Stimulated activated CD4-positive, alpha-beta T cell treated with anti-CD3 and anti-CD28 coated beads, Interleukin-4, amount 100 ng/mL, for 48 hours (primary cell): ENCODE measurements around the gene GRIK3.

Source experiments
- DNase-seq, 2 donors: peaks; one replicate each; pipeline ENCODE4 v3.0.0-alpha.2; 2020; ENCODE audit warnings: low read depth in 2 of 2

The GRIK3 gene

DNA sequence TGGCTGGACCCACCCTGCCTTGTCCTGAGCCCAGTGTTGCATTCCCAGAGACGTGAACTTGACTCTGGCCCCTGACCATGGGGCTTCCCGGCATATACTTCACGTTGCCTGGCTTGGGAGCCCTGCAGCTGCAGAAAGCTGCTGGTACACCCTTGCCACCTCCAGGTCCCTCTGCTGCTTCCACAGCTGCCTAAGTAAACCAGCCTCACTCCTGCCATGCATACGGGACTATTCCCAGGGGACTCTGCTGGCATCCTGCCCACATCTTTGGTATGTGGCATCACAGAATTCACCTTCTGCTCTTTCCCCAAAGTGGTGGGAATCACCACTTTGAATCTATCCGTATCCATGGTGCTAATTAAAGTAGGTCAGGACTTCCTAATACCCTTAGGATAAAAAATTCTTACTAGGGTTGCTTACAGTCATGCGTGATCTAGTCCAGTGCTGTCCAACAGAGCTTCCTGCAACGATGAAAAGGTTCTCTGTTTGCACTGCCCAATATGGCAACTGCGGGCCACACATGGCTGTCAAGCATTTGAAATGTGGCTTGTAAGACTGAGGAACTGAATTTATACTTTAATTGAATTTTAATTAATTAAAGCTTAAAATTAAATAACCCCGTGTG lies 203.0 kb downstream of the GRIK3 start:
- DNase-seq: no peak

DNA sequence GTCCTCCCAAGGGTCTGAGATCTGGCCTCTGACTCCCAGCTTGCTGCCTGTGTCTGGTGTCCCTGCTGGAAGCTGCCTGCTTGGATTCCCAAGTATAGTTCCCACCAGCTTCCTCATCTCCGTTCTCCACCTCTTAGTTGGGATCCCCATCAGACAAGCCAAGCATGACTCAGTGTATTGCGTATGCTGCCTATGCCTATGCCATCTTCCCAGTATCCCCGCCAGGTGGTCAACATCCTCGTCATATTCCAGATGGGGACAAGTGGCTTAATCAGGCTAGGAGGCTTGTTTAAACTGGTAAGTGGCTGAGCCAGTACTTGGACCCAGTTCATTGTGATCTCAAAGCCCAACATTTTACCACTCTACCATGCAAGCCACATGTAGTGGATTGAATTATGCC lies 204.4 kb downstream of the GRIK3 start:
- no peak for DNase-seq

DNA sequence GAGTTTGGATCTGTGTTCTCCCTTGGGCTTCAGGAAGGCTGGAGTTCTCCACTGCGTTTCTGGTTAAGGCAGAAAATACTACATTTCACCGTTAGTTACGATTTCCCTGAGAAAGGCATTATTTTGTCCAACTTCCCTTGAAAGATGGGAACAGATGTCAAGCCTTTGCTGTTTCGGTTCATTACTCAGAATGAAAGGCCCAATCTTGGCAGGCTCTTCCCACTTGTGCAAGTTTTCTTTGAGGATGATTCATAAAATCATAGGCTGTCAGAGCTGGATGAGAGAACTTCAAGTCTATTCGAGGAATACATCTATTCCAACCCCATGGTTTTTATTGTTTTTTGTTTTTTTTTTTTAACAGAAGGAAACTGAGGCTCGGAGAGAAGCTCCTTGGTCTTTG lies 205.2 kb downstream of the GRIK3 start:
- no peak for DNase-seq

DNA sequence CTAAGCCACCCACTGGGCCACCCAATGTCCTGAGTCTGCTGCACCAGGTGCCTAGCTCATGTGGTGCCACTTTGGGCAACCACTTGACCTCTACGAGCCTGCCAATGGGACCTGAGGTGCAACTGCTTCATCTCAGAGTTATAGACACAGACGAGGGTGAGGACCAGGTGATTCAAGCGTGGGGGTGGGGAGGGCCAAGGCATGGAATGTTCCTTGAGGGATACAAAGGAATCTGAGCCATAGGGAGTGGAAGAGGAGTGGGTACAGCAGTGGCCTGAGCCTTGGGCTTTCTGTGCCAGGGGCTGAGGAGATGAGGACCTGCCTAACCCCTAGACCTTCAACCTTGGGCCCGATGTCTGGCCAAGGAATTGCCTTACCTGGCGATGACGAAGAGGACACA lies 209.1 kb downstream of the GRIK3 start:
- no peak for DNase-seq

DNA sequence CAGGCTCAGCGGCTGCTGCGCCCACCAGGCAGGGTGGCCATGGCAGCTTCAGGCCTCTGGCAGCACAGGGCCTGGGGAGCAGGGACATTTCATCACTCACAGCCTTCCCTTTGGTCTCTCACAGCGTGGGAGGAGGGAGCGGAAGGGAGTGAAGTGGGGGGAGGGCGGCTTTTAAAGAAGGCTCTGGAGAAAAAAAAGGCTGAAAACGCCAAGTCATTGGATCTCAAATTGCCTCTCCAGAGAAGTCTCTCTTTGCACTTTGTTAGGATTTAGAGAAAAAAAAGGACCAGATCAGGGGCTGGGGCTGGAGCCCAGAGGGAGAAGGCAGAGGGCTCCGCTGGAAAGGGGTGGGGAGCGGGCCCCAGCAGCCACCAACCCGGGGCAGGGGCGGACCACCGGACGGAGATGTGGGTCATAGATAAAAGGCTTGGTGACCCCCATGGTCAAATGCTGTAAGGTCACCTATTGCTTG lies 209.9 kb downstream of the GRIK3 start:
- no peak for DNase-seq

DNA sequence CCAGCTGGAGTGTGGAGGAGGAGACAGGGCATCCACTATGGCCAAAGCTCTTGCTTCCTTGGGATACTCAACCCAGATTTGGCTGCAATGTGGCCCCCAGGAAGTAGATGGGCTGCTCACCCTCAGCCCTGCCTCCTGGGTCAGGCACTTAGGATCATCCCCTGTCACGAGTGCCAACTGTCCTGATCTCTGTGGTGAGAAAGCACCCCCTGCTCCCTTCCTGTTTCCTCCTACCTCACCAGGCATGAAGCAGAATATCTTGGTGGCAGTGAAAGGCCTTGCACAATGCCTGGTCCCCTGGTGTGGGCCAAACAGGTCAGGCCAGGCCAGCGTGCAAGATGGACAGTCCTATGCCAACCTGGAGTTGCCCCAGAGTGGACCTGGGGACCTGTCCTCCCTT lies 211.7 kb downstream of the GRIK3 start:
- DNase-seq: no peak

DNA sequence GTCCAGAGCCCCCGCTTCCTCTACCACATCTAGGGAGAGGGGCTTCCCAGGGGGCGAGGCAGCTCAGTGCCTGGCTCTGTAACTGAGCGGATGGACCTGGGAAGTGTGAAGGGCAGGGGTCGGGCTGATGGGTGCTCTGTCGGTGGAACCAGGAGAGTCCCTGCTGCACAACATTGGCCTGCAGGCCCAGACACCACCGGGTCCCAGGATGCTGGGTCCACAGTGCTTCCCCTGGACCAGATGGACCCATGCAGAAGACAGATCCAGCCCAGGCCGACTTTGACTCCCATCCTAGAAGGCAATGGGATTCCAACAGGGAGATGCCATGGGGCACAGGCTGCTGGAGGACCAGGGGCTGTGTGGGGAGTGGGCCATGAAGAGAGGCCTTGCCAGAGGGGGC lies 212.9 kb downstream of the GRIK3 start:
- no peak for DNase-seq

DNA sequence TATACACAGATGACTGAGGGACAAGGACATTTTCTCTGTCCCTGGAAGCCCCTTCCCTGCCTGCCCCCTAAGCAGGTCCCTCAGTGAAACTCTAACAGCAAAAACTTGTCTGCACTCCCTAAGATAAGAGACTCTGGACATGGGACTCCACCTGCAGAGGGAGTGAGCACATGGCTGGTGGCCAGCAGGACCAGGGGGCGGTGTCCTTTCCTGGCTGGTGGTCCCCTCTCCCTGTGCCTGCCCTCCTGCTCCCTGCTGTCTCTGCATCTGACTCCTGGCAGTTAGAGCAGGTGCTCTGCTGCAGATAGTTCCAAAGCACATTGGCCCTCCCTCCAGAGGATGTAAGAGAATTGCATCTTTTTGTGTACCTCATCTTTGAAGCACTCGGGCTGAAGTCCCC lies 215.5 kb downstream of the GRIK3 start:
- no peak for DNase-seq

DNA sequence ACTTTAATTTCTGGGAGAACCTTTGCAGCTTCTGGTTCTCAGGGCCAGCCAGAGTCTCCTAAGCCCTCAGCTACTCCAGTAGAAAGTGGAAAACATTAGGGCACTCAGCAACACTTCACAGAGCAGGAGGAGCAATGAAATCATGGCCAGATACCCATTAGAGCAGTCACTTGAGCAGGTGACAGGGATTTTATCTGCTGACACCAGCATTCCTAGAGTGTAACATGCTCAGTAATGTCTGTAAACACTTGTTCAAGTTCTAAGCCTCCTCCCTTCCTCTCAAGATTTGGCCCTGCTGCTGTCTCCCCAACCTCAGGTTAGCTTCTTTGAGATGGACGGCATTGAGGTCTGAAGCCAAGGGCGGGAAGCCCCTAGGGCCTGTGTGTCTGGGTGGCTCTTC lies 218.0 kb downstream of the GRIK3 start:
- DNase-seq: no peak

DNA sequence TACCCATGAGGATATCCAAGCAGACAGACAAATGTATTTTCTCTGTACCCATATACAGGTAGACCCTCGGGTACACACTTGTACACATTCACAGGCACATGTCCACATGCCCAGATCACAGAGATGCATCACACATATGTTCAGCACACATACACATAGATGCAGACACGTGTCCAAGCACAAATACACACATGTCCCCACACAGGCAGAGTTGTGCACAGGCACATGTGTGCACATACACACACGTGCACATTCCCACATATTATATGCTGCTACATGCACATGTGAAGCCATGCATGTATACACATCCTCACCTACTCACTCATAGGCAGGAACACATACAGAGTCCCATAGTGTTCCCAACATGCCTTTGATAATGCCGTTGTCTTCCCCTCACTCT lies 219.5 kb downstream of the GRIK3 start:
- DNase-seq: no peak

DNA sequence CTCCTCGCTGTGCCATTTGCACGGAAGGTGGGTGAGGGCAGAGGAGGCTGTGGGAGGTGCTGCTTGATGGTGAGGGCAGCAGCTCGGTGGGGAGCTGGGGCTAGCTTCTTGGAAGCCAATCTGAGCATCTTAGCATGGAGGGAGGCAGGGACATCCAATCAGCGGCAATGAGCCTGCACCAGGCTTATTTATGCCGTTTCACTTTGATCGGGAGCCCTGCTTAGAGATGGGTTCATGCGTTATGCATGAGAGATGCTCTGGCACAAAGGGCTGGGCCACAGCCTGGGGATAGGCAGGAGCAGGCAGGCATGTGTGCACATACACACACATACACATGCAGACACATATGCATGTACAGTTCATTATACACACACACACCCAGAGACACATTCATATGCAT lies 220.2 kb downstream of the GRIK3 start:
- no peak for DNase-seq

DNA sequence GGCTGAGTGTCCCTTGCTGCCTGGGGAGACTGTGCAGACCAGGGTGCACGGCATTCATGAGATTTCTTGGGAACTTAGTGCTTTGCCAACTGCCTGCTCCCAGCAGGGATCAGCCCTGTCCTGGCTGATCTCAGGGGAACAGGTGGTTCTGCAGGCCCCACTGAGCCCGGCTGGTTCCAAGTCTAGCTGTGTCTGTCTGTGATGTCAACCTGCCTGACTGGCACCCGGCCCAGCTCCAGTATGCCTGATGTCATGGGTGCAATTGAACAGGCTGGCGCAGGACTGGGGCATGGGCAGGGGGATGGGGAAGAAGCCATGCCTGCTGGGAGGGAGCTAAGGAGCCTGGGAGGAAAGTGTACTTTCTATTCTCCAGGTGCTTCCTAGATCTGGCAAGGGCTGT lies 227.1 kb downstream of the GRIK3 start:
- no peak for DNase-seq

DNA sequence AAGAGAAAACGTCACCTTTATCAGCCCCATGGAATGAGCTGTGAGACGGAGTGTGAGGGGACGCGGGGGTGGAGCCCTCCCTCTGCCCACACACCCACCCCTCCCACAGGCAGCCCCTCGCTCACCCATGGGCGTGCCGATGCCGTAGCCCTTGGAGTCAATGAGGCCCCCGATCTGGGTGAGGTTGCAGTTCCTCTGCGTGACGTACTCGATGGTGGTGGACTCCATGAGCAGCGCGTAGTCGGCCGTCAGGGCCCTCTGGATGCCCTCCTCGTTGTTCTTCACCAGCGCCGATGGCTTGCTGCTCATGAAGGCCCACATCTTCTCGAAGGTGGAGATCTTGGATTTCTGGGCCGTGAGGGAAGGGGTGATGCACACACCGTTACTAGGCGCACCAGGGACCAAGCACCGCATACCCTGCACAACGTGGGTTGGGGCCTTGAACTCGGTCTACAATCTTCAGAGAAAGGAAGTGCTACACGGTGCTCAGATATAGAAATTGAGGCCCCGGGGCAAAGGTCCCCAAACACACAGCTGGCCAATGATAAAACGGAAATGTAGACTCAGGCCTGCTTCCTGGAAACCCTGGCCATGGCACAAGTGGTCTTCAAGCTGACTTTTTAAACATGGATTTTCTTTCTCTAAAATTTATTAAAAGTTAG lies 228.2 kb downstream of the GRIK3 start:
- DNase-seq: no peak

DNA sequence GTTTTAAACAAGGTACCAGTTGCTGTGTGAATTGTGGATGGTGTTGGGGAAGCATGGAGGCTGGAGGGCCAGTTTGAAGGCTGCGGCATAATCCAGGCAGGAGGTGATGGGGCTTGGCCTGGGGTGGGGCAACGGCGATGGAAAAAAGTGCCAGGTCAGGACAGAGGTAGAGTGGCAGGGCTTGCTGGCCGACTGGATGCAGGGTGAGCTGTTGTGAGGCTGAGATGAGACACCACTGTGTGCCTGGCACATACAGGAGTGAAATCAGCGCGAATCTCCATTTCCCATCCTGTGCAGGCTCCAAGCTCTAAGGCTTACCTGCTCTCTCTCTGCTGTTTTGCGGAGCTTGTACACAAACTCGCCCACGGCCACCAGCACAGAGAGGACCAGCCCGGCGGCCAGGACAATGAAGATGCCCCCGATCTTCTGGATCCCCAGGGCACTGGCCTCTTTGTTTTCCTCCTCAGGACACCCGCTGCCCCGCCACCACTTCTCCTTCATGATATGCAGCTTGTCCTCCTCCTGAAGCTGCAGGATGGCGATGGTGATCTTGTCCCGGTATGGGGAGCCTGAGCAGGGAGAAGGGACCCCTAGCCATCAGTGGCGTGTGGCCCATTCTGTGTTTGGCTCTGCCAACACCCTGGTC lies 229.5 kb downstream of the GRIK3 start:
- no peak for DNase-seq

DNA sequence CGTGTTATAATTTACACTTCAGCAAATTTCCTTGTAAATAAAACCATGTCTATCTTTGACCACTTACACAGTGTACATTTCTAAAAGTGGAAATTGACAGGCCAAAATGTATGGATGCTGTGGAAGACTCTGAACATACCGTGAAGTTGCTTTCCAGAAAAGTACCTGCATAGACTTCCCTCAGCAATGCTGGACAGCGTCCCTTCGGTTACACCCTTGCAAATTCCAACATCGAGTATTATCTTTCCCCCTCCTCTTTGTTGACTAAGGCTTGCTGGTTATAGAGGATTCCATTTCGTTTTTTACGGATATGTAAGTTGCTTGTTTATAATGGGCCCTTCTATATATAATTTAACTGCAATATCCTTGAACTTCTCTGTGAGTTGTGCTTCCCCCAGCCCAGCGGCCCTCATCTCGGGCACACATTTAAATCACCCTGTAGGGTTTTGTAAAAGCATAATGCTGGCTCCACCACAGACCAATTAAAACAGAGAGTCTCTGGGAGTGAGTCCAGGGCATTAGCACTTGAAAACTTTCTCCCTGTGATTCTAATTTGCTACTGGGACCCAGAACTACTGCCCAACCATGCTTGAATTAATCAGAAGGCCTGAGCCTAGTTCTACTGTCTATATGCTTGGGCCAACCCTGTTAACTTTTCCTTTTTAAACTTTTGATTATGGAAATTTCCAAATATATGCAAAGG lies 230.3 kb downstream of the GRIK3 start:
- no peak for DNase-seq

DNA sequence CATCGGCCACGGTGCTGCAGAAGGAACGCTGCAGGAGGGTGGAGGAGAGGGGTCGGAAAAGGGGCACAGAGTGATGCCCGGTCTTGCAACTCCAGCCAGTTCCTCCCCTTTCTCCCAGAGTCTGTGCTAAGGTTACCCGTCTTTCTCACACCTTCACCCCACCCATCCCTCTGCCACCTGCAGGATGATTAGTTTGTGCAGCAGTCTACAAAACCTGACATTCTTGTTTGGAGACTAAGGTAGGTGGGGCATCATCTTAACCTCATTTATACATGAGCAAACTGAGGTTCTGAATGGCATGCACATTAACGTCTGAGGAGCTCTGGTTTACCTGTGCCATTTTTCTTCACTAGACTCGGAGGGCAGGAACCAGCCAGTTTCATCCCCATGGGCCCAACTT lies 232.3 kb downstream of the GRIK3 start:
- DNase-seq: no peak

DNA sequence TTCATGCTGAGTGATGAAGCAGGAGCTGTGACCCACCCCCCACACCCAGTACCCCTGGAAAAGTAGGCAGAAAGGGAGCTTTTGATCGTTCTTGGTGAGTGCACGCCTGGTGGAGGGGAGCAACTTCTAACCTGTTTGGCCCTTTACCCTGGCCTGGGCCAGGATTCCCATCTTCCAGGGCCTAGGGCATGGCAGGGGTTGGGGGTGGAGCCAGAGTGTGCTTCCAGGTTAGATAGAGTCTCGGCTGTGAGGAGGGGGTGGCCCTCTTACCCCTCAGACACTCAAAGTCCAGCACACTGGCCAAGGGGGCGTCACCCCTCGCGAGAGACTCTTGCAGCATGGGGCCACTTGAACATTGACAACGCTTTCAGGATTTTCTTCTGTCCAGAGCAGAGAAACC lies 236.6 kb downstream of the GRIK3 start:
- no peak for DNase-seq

DNA sequence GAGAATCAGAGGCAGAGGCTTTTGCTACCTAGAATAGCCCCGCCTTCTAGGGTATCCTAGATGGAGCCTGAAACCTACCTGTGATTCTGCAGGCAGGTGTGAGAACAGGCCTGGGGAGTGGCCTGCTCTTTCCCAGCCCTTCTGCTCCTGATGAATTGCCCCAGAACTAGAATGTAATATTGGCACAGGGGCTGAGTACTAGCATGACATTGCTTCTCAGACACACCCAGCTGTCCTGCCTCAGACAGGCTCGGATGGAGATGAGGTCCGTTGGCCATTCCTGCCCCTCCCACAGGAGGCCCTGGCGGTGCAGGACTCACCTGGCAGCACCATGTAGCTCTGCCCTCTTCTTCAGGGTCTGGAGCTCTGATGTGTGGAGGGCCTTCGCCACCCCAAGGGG lies 237.6 kb downstream of the GRIK3 start:
- DNase-seq: no peak

DNA sequence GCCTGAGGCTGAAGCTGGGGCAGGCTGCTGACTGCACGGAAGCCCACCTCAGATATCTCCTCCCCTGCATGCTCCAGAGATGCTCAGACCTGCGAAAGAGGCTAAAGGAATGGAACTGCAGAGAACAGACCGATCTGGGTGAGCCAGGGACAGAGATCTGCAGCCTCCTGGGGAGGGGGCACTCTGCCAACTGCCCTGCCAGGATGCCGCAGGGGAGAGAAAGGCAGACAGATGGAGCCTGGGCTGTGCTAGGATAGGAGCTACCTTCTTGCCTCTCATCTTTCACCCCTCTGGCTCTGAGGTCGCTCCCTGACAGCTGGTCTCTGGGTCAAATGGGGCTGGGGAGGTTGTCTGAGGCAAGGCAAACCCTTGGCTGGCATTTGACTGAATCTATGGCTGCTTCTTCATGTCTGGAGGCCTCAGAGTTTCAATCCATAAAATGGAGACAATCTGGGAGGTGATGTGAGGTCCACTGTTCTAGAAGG lies 238.2 kb downstream of the GRIK3 start:
- no peak for DNase-seq

DNA sequence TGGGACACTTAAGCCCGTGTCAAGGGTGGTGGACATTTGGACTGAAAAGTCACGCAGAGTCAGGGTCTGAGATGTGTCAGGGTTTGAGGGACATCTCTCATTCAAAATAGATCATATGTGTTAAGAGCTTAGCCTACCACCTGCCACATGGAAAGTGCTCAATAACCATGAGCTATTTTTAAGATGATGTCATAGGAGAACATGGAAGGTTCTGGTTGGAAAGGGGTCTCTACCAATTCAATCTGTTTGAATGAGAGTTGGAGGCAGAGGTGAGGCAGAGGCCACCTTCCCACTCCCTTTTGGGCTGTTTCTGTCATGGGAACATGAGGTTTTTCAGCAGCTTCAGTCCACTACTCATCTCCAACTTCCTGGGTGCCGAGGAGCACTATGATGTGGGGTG lies 239.9 kb downstream of the GRIK3 start:
- DNase-seq: no peak

DNA sequence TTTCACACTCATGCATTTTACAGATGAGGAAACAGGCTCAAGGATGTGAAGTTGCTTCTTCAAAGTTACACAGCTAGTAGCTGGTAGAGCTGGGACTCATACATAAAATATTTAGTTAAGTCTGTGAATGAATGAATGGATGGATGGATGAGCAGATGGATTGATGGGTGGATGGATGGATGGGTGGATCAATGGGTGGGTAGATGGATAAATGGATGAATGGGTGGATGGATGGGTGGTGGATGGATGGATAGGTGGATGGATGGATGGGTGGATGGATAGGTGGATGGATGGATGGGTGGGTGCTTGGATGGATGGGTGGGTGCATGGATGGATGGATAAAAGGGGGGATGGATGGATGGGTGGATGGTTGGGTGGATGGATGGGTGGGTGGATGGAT lies 240.9 kb downstream of the GRIK3 start:
- no peak for DNase-seq

DNA sequence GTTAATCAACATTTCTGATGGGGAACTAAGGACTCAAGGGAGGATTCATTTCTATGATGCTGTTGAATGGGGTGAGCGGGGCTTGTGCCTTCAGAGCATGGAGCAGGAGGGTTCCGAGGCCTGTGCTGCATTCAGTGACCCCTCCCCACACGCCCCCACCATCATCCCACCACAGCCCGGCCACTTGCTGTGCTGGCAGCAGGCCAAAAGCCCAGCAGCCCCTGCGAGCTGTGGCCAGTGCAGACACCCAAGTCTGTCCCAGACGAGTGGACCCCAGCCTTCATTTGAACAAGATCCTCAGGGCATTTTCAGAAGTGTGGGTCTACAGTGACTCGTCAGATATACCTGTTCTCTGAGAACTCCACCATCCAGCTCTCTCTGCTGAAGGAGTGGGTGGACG lies 242.0 kb downstream of the GRIK3 start:
- DNase-seq: no peak

DNA sequence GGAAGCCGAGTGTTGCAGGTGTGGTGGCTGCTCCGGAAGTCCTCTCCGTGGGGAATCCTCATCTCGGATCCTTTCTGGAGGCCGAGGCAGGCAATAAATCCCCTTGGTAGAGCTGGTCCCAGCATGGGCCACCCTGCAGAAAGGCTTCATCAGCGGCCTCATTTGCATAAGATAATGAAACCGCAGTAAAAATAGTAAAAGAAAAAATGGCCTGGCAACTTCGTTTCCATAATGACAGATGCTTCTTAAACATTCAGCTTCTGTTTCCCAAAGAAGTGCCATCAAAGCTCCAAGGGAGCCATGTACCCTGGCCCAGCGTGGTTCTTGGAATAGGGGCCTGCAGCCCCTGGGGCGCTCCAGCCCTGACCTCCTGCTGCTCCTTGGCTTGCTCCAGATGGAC lies 244.1 kb downstream of the GRIK3 start:
- no peak for DNase-seq
